ENCODE measurements around the gene PRKCA.

PRKCA gene

DNA sequence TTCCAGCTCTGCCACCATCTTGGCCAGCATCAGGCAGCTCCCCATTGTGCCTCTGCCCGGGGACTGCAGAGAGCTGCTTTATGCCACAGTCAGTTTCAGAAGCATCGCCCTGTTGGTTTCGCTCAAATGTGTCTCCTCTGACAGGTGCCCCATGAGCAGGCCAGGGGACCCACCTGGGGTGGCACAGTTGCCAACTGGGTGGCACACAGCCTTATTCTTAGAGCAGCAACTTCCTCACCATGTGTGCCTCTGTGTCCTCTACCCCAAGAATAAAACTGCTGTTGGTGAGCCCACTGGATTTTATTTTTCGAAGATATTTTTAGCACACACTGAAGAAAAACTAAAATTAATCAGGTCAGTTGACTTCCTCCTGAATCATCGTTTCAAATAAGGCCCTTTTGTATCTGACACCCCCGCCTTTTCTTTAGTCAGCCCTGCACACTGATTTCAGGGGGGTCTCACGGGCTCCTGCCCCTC is 487.6 kb downstream of the PRKCA start:
- TF ChIP-seq GLIS3 (CRISPR knock-in tag; IDR thresholded peaks at IDR 0.05) (no peak), ZNF565 (CRISPR knock-in tag; conservative IDR thresholded peaks at IDR 0.05; ENCODE audit: low read depth) (no peak), CSRNP3 (CRISPR knock-in tag; IDR thresholded peaks at IDR 0.05) (no peak), TOX (CRISPR knock-in tag; IDR thresholded peaks at IDR 0.05; ENCODE audit: borderline replicate concordance) (no peak), PPARA (CRISPR knock-in tag; IDR thresholded peaks at IDR 0.05; ENCODE audit: borderline replicate concordance) (no peak), TSHZ2 (CRISPR knock-in tag; IDR thresholded peaks at IDR 0.05) (no peak), ISL1 (CRISPR knock-in tag; IDR thresholded peaks at IDR 0.05) (no peak), ESRRG (CRISPR knock-in tag; IDR thresholded peaks at IDR 0.05) (no peak), ZC3H10 (CRISPR knock-in tag; IDR thresholded peaks at IDR 0.05) (no peak), CSDC2 (CRISPR knock-in tag; IDR thresholded peaks at IDR 0.05) (no peak), ZFP30 (CRISPR knock-in tag; IDR thresholded peaks at IDR 0.05) (no peak), ZNF8 (CRISPR knock-in tag; IDR thresholded peaks at IDR 0.05) (no peak), BACH2 (CRISPR knock-in tag; IDR thresholded peaks at IDR 0.05; ENCODE audit: borderline replicate concordance) (no peak), ZNF70 (CRISPR knock-in tag; IDR thresholded peaks at IDR 0.05) (no peak)
- TF ChIP-seq, protein P1, sequence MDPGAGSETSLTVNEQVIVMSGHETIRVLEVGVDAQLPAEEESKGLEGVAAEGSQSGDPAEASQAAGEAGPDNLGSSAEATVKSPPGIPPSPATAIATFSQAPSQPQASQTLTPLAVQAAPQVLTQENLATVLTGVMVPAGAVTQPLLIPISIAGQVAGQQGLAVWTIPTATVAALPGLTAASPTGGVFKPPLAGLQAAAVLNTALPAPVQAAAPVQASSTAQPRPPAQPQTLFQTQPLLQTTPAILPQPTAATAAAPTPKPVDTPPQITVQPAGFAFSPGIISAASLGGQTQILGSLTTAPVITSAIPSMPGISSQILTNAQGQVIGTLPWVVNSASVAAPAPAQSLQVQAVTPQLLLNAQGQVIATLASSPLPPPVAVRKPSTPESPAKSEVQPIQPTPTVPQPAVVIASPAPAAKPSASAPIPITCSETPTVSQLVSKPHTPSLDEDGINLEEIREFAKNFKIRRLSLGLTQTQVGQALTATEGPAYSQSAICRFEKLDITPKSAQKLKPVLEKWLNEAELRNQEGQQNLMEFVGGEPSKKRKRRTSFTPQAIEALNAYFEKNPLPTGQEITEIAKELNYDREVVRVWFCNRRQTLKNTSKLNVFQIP (CRISPR knock-in tag; IDR thresholded peaks at IDR 0.05; ENCODE audit: borderline replicate concordance, low read depth), result no peak
- ATAC-seq, result no peak

GRCh38 chr17:66790501-66791061 is 488.2 kb downstream of the PRKCA start:
- TF ChIP-seq TCF4 (CRISPR knock-in tag; IDR thresholded peaks at IDR 0.05; ENCODE audit: borderline replicate concordance) (no peak), ARNTL (CRISPR knock-in tag; IDR thresholded peaks at IDR 0.05; ENCODE audit: borderline replicate concordance, low read depth) (no peak), ESRRG (CRISPR knock-in tag; IDR thresholded peaks at IDR 0.05) (no peak), ZFP30 (CRISPR knock-in tag; IDR thresholded peaks at IDR 0.05) (no peak), ZFP3 (CRISPR knock-in tag; IDR thresholded peaks at IDR 0.05) (no peak), OSR1 (CRISPR knock-in tag; IDR thresholded peaks at IDR 0.05) (no peak), TOX (CRISPR knock-in tag; IDR thresholded peaks at IDR 0.05; ENCODE audit: borderline replicate concordance) (no peak), TSHZ2 (CRISPR knock-in tag; IDR thresholded peaks at IDR 0.05) (no peak), SNAI2 (CRISPR knock-in tag; IDR thresholded peaks at IDR 0.05) (no peak)
- TF ChIP-seq, protein P1 (CRISPR knock-in tag; IDR thresholded peaks at IDR 0.05; ENCODE audit: borderline replicate concordance, low read depth), result no peak
- TF ChIP-seq, protein P2, sequence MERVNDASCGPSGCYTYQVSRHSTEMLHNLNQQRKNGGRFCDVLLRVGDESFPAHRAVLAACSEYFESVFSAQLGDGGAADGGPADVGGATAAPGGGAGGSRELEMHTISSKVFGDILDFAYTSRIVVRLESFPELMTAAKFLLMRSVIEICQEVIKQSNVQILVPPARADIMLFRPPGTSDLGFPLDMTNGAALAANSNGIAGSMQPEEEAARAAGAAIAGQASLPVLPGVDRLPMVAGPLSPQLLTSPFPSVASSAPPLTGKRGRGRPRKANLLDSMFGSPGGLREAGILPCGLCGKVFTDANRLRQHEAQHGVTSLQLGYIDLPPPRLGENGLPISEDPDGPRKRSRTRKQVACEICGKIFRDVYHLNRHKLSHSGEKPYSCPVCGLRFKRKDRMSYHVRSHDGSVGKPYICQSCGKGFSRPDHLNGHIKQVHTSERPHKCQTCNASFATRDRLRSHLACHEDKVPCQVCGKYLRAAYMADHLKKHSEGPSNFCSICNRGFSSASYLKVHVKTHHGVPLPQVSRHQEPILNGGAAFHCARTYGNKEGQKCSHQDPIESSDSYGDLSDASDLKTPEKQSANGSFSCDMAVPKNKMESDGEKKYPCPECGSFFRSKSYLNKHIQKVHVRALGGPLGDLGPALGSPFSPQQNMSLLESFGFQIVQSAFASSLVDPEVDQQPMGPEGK (CRISPR knock-in tag; IDR thresholded peaks at IDR 0.05; ENCODE audit: borderline replicate concordance), result no peak
- no peak for ATAC-seq
